GM23338 (cell line): ENCODE measurements around the gene RUNX1. TPM values are rescaled to one million over a fixed set of nuclear protein-coding genes. Genes with fewer than 3 reads are reported as not detected.
A peak's percentile ranks its signal among the peaks of the same experiment; 100 is the strongest.

Experiments used
- ATAC-seq: fragments of 200-7000 bp; cut with Tn5 transposase; 3 replicates; pipeline ENCODE4 v1.9.1; 2020
- DNase-seq: peaks from one replicate; pipeline ENCODE4 v3.0.0-alpha.2; 2015; ENCODE audit warnings: low spot score
- H2AFZ ChIP-seq: fragments of 200-600 bp; sonication (generic); 2 replicates; pipeline ENCODE4 v1.8.0; 2016; ENCODE audit warnings: antibody characterized with exemption, mild to moderate bottlenecking, moderate library complexity
- H3F3A ChIP-seq: fragments of 200-600 bp; sonication (generic); replicated peaks from 2 replicates; pipeline ENCODE4 v1.8.0; 2017; ENCODE audit warnings: antibody characterized with exemption, mixed run types, low read depth
- H3K27ac ChIP-seq: fragments of 200-600 bp; sonication (generic); 2 replicates; pipeline ENCODE4 v1.6.1; 2016; ENCODE audit warnings: low read depth
- H3K27me3 ChIP-seq: fragments of 200-600 bp; sonication (generic); 2 replicates; pipeline ENCODE4 v1.8.0; 2016; ENCODE audit warnings: mild to moderate bottlenecking, mixed run types, moderate library complexity; ENCODE audit not compliant: insufficient read depth
- H3K36me3 ChIP-seq: fragments of 200-600 bp; sonication (generic); 2 replicates; pipeline ENCODE4 v1.8.0; 2016; ENCODE audit warnings: mild to moderate bottlenecking; ENCODE audit not compliant: insufficient read depth
- H3K4me1 ChIP-seq: fragments of 200-600 bp; sonication (generic); 2 replicates; pipeline ENCODE4 v1.8.0; 2016; ENCODE audit warnings: mild to moderate bottlenecking, moderate library complexity; ENCODE audit not compliant: insufficient read depth
- H3K4me2 ChIP-seq: fragments of 200-600 bp; sonication (generic); 2 replicates; pipeline ENCODE4 v1.7.1; 2017; ENCODE audit warnings: mixed run types
- H3K4me3 ChIP-seq: fragments of 200-600 bp; sonication (generic); 2 replicates; pipeline ENCODE4 v1.6.1; 2016; ENCODE audit warnings: mixed run types
- H3K79me2 ChIP-seq: fragments of 200-600 bp; sonication (generic); replicated peaks from 2 replicates; pipeline ENCODE4 v1.8.0; 2017; ENCODE audit warnings: mild to moderate bottlenecking; ENCODE audit not compliant: insufficient read depth
- H3K9me2 ChIP-seq: fragments of 200-600 bp; sonication (generic); 2 replicates; pipeline ENCODE4 v1.8.0; 2017; ENCODE audit not compliant: insufficient read depth
- H4K20me1 ChIP-seq: fragments of 200-600 bp; sonication (generic); replicated peaks from 2 replicates; pipeline ENCODE4 v1.8.0; 2017; ENCODE audit warnings: mild to moderate bottlenecking; ENCODE audit not compliant: insufficient read depth
- H3K27ac Mint-ChIP-seq: 2 replicates; pipeline ENCODE4 v1.8.0; 2020; ENCODE audit warnings: inconsistent platforms, mild to moderate bottlenecking, moderate library complexity, mixed read lengths
- H3K27me3 Mint-ChIP-seq: 3 replicates; pipeline ENCODE4 v1.8.0; 2022; ENCODE audit warnings: low read depth, mild to moderate bottlenecking, moderate library complexity, mixed read lengths, inconsistent platforms; ENCODE audit not compliant: insufficient read depth, poor library complexity
- H3K36me3 Mint-ChIP-seq: 3 replicates; pipeline ENCODE4 v1.8.0; 2021; ENCODE audit warnings: low read depth, mild to moderate bottlenecking, inconsistent platforms, moderate library complexity, mixed read lengths
- H3K4me1 Mint-ChIP-seq: 3 replicates; pipeline ENCODE4 v1.8.0; 2020; ENCODE audit warnings: mild to moderate bottlenecking, inconsistent platforms, mixed read lengths
- H3K4me3 Mint-ChIP-seq: 3 replicates; pipeline ENCODE4 v1.8.0; 2021; ENCODE audit warnings: moderate library complexity, mild to moderate bottlenecking, inconsistent platforms, mixed read lengths
- H3K9me3 Mint-ChIP-seq: 3 replicates; pipeline ENCODE4 v1.8.0; 2020; ENCODE audit warnings: moderate library complexity, mild to moderate bottlenecking, inconsistent platforms, mixed read lengths
- CREB1 ChIP-seq: fragments of 250-450 bp; sonication (Bioruptor Pico); IDR thresholded peaks from 2 replicates; pipeline ENCODE4 v1.5.0; 2020; ENCODE audit warnings: low read depth, mild to moderate bottlenecking, moderate library complexity
- CTCF ChIP-seq, 2 experiments: fragments of 200-600 bp in 1 of 2; sonication (generic) in 1 of 2; conservative IDR thresholded peaks; 2 replicates each; pipeline versions ENCODE4 v1.5.1 to v1.6.1; 2016 to 2017; ENCODE audit warnings: antibody characterized with exemption in 2 of 2, low read depth in 2 of 2, mild to moderate bottlenecking in 2 of 2, moderate library complexity in 1 of 2
- ETS1 ChIP-seq: IDR thresholded peaks from 2 replicates; pipeline ENCODE4 v1.6.1; 2016; ENCODE audit warnings: antibody characterized with exemption
- EZH2 ChIP-seq: fragments of 200-600 bp; sonication (generic); IDR thresholded peaks from one replicate; pipeline ENCODE4 v1.8.0; 2017; ENCODE audit warnings: antibody characterized with exemption, mild to moderate bottlenecking, low read depth; ENCODE audit not compliant: unreplicated experiment
- EZH2phosphoT487 ChIP-seq: fragments of 200-600 bp; sonication (generic); IDR thresholded peaks from one replicate; pipeline ENCODE4 v1.8.1; 2018; ENCODE audit warnings: antibody characterized with exemption; ENCODE audit not compliant: unreplicated experiment
- JUNB ChIP-seq: IDR thresholded peaks from one replicate; pipeline ENCODE4 v1.6.1; 2016; ENCODE audit warnings: antibody characterized with exemption; ENCODE audit not compliant: unreplicated experiment
- NANOG ChIP-seq: IDR thresholded peaks from 2 replicates; pipeline ENCODE4 v1.6.1; 2016; ENCODE audit warnings: antibody characterized with exemption, borderline replicate concordance
- POLR2AphosphoS5 ChIP-seq: IDR thresholded peaks from 2 replicates; pipeline ENCODE4 v1.6.1; 2016; ENCODE audit warnings: antibody characterized with exemption, low read depth
- REST ChIP-seq: IDR thresholded peaks from one replicate; pipeline ENCODE4 v1.6.1; 2018; ENCODE audit warnings: antibody characterized with exemption; ENCODE audit not compliant: unreplicated experiment
- STAT1 ChIP-seq: IDR thresholded peaks from one replicate; pipeline ENCODE4 v1.6.1; 2016; ENCODE audit warnings: antibody characterized with exemption; ENCODE audit not compliant: unreplicated experiment
- ZNF114 ChIP-seq: fragments of 250-450 bp; sonication (Bioruptor Pico); IDR thresholded peaks from 2 replicates; pipeline ENCODE4 v1.5.0; 2020; ENCODE audit warnings: mild to moderate bottlenecking, moderate library complexity
- ZNF331 ChIP-seq: fragments of 250-450 bp; sonication (Bioruptor Pico); IDR thresholded peaks from 2 replicates; pipeline ENCODE4 v1.5.0; 2020; ENCODE audit warnings: low read depth, mild to moderate bottlenecking, moderate library complexity
- ZNF462 ChIP-seq: fragments of 250-450 bp; sonication (Bioruptor Pico); IDR thresholded peaks from 2 replicates; pipeline ENCODE4 v1.5.0; 2020; ENCODE audit warnings: mild to moderate bottlenecking, moderate library complexity
- polyA plus RNA-seq: library from polyadenylated mRNA; unstranded; fragments of >200 nt; fragmentation: Nextera tagmentation; extraction: Ambion mirVana; gene quantifications from 2 replicates; pipeline ENCODE4 v1.2.1, GENCODE V29; 2016
- total RNA-seq: library from RNA; depleted of rRNA; stranded (reverse); fragments of >200 nt; shearing (Covaris generic); gene quantifications from 2 replicates; pipeline ENCODE4 v1.2.3, GENCODE V29; 2014

The RUNX1 gene
- total and polyA plus RNA-seq, 2 experiments from 2014 or later, result 0.29 to 1.1 TPM

DNA sequence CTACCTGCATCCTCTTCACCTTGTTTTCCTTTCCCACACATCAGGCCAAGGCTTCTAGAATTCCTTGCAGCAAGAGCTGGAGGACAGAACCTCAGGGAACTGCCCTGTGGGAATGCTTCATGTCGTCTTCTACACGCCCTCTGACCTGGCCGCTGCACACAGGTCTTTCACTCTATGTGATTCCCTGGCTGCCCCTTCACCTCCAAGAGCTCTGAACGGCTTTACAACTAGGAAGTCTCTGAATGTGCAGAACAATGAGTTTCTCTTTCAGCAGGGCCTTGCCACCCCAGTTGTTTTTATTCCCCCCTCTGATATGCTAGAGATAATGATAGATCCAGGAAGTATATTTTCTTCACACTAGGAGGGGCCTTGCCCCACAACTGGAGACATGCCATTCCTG lies 237.7 kb downstream of the RUNX1 start:
- no peak overlapping the region for H3K4me3 Mint-ChIP-seq
- H3K4me2 ChIP-seq, result no peak overlapping the region
- no peaks in the 10 kb centered on the region for H3K79me2 ChIP-seq
- ATAC-seq, result no peak
- H3K36me3 Mint-ChIP-seq, result peaks cover 4% of the 10 kb centered on the region; the same call in 1 of the 3 replicates
- peak overlapping the region; percentile 59; the same call in 1 of the 2 replicates for H2AFZ ChIP-seq
- H3K4me1 Mint-ChIP-seq, result peaks cover 14% of the 10 kb centered on the region
- no peaks in the 10 kb centered on the region for H4K20me1 ChIP-seq
- H3K27ac ChIP-seq, result no peak overlapping the region
- H3K27me3 ChIP-seq, result no peaks in the 10 kb centered on the region
- no peaks in the 10 kb centered on the region for H3F3A ChIP-seq
- no peak for DNase-seq
- peaks cover 5% of the 10 kb centered on the region for H3K9me3 Mint-ChIP-seq
- no peak for TF ChIP-seq CTCF (conservative IDR thresholded peaks at IDR 0.05; ENCODE audit: low read depth in 2 of 2)
- TF ChIP-seq EZH2, result no peak
- no peak for TF ChIP-seq REST
- no peak for TF ChIP-seq EZH2phosphoT487
- no peak for TF ChIP-seq ZNF462 (CRISPR knock-in tag)
- TF ChIP-seq JUNB, result no peak
- no peak for TF ChIP-seq ZNF331 (CRISPR knock-in tag)
- no peak for TF ChIP-seq CREB1 (CRISPR knock-in tag)
- TF ChIP-seq NANOG, result no peak
- no peak for TF ChIP-seq ETS1
- no peak for TF ChIP-seq POLR2AphosphoS5
- TF ChIP-seq STAT1, result no peak
- no peak for TF ChIP-seq ZNF114 (CRISPR knock-in tag)
- H3K27ac Mint-ChIP-seq, result no peak overlapping the region
- H3K4me3 ChIP-seq, result no peak overlapping the region
- H3K36me3 ChIP-seq, result no peaks in the 10 kb centered on the region
- peaks cover 7% of the 10 kb centered on the region for H3K27me3 Mint-ChIP-seq
- no peaks in the 10 kb centered on the region for H3K9me2 ChIP-seq
- no peaks in the 10 kb centered on the region for H3K4me1 ChIP-seq
